H1 (cell line): Measurements from ENCODE around the gene MBNL1. TPM values are rescaled to one million over a fixed set of nuclear protein-coding genes. Genes with fewer than 3 reads are reported as not detected.

Experiments used
- BACH1 ChIP-seq: IDR thresholded peaks from 2 replicates; pipeline ENCODE4 v1.6.1; 2012; ENCODE audit warnings: low read length, improper control_type of control experiment
- CHD2 ChIP-seq: IDR thresholded peaks from 2 replicates; pipeline ENCODE4 v1.6.1; 2012; ENCODE audit warnings: low read length, improper control_type of control experiment
- CHD7 ChIP-seq: fragments of 300-600 bp; sonication (generic); IDR thresholded peaks from 2 replicates; pipeline ENCODE4 v1.7.1; 2012; ENCODE audit warnings: low read length, moderate library complexity, mild to moderate bottlenecking, inconsistent platforms; ENCODE audit not compliant: insufficient replicate concordance
- CTBP2 ChIP-seq: IDR thresholded peaks from 2 replicates; pipeline ENCODE4 v1.7.0; 2011; ENCODE audit warnings: borderline replicate concordance, mild to moderate bottlenecking, moderate library complexity, mixed read lengths, low read length; ENCODE audit not compliant: insufficient read depth, insufficient read length
- JUND ChIP-seq: IDR thresholded peaks from 2 replicates; pipeline ENCODE4 v1.6.1; 2011; ENCODE audit warnings: mild to moderate bottlenecking, improper control_type of control experiment, low read length
- KDM5A ChIP-seq: fragments of 200-600 bp; IDR thresholded peaks from 2 replicates; pipeline ENCODE4 v1.7.1; 2012; ENCODE audit warnings: mild to moderate bottlenecking, low read length, inconsistent platforms, mixed read lengths
- SP2 ChIP-seq: IDR thresholded peaks from 2 replicates; pipeline ENCODE4 v1.6.1; 2012; ENCODE audit warnings: mild to moderate bottlenecking, low read length, inconsistent platforms
- SUZ12 ChIP-seq: fragments of 200-600 bp; sonication (generic); IDR thresholded peaks from 2 replicates; pipeline ENCODE4 v1.6.1; 2012; ENCODE audit warnings: mild to moderate bottlenecking, inconsistent platforms, low read length, moderate library complexity, mixed read lengths
- TEAD4 ChIP-seq: IDR thresholded peaks from 2 replicates; pipeline ENCODE4 v1.6.1; 2012; ENCODE audit warnings: low read depth, low read length, inconsistent platforms, mixed read lengths
- YY1 ChIP-seq: IDR thresholded peaks from 2 replicates; pipeline ENCODE4 v1.6.1; 2011; ENCODE audit warnings: low read depth, mild to moderate bottlenecking, low read length
- polyA plus RNA-seq, 7 experiments: library from polyadenylated mRNA; depleted of rRNA in 3 of 7; stranded (reverse) in 5 of 7; unstranded in 2 of 7; fragments of >200 nt in 5 of 7; fragments of 200-250 nt in 2 of 7; gene quantifications; 1 replicate in 5 of 7; 2 replicates in 1 of 7; 4 replicates in 1 of 7; pipeline versions ENCODE4 v1.2.1 to v1.2.3, GENCODE V29; 2011 to 2013; ENCODE audit warnings: missing spikeins in 2 of 7, mixed read lengths in 2 of 7
- total RNA-seq: library from RNA; stranded (reverse); fragmentation: NEBNext Ultra II Directional; extraction: Animal tissue kit (Norgen Biotek cat#: 25700); gene quantifications from 2 replicates; pipeline ENCODE4 v1.2.1, GENCODE V29; 2021

Gene MBNL1
- total and polyA plus RNA-seq, 2 of the 8 experiments (the other 6 are each of a cell fraction or from before 2014, with no cell fraction given): 5.0 to 16.4 TPM

- TF ChIP-seq CHD7 (no peak), KDM5A (no peak), TEAD4 (no peak), SP2 (no peak), CHD2 (no peak), JUND (no peak), CTBP2 (no peak), BACH1 (no peak), SUZ12 (no peak), YY1 (no peak)
Observed at GRCh38 chr3:152349392-152349791, 80.7 kb downstream of the MBNL1 start (continued).
